Activated CD8-positive, alpha-beta memory T cell treated with anti-CD3 and anti-CD28 coated beads for 48 hours (primary cell): ENCODE data around the gene PPP2R2C.

Experiments
- DNase-seq, 3 experiments: peaks; one replicate each; pipeline ENCODE4 v3.0.0-alpha.2; 2020; ENCODE audit warnings: low read depth in 2 of 3, low spot score in 2 of 3

The PPP2R2C gene

DNA sequence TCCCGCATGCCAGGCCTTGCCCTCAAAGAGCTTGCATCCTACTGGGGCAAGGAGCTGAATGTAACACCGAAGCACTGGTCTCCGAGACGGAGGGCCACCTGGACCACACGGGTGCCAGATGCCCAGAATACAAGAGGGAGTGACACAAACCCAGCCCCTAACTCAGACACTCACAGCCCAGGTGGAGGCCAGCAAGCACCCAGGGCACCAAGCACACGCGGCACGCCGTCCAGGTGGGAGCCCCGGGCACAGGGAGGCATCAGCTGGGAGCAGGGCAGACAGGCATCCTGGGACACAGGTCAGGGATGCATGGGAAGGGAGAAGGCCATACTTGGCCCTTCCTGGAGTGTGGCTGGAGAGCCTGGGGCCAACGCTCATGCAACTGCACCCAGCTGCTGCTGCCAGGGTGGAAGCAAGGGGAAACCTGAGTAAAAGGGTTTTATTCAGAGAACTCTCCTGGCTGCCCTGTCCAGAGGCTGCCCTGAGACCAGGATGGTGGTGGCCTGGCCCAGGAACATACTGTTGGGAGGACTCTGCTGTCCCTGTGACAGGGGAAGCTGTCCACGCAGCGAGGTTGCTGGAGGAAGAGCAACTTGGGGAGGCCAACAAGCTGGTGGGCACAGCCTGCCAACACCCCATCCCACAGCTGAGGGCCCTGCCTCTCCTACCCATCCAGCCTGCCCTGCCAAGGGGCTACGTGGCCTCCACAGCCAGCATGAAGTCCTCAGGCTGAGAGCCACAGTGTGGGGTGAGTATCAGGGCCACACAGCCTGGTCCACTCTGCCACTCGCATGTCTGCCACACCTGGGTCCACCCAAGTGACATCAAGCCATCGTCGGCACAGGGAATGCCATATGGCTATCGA, 22.2 kb upstream of the PPP2R2C start:
- DNase-seq: no peak

DNA sequence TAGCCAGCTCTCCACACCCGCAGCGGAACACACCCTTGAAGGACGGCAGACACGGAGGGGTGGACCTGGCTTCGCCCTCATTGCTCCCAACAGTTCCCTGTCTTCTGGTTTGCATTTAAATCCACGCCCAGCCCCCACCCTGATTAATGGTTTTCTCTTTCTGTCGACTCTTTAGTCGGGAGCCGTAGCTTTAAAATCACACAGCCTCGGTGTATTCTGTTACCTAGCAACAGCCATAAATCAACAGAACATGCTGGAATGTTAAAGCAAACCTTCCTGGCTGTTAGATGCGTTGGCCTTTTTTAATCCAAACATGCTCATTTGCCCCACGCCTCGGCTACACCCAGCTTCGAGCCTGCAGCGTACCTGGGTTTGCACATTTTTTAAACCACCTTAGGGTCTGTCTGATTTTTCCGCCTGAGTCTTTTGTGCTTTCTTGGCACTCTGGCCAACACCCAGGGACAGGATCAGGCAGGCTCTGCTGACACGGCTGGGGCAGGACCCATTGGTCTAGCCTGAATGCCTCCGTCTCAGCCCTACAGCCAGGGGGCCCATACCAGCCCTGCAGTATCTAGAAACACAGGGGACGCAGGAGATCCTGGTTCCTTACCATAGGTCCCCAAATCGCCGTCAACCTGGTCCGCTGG, 21.4 kb upstream of the PPP2R2C start:
- no peak for DNase-seq

DNA sequence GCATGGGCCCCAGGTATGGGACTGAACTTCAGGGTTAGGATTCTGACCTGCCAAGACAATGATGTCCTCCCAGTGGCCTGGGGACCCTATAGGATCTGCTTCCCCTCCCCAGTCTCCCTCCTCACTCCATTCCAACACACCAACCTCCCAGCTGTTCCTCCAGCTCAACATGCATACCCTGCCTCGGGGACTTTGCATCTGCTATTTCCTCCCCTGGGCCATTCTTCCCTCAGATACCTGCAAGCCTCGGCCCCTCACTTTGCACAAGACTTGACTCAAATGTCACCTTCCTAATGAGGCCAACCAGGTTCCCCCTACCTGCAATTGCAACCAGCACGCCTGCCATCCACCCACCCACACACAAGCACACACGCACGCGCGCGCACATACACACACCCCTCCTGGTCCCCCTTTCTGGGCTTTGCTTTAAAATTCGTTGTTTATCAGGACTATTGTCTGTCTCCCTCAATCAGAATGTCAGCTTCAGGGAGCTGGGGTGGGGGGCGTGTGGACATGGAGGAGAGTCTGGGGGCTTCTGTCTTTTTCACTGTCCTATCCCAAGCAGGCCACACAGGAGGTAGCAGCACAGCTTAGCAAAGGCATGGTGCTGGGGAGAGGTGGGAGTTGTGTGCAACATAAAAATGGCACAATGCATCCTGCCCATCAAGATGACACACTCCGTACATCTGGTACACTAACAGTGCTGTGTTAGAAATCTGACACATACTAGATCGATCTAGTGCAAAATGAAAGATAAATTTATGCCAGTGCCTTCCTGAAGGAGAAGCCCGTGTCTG, 20.6 kb upstream of the PPP2R2C start:
- no peak for DNase-seq

DNA sequence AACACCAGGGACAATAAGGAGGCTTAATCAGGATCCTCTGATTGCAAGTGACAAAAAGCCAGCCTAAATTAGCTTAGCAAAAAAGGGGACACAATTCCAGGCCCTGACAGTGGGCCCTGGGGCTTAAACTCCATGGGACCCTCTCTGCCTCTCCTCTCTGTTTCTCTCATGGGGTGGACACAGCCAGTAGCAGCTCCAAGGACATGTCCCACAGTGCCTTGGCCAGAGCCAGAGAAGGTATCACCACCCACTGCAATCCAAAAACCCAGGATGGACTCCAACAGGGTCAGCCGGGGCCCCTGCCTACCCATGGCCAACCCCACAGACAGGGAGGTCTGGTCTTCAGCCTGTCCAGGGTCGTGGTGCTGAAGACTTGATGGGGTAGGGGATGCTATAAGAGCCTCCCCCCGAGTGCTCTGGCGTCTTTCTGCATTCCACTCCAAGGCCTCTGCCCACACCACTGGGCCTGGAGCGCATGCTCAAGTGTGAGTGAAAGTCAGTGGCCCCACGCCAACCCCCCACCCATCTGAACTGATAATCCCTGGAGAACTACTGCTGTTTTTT, 19.7 kb upstream of the PPP2R2C start:
- DNase-seq: no peak

DNA sequence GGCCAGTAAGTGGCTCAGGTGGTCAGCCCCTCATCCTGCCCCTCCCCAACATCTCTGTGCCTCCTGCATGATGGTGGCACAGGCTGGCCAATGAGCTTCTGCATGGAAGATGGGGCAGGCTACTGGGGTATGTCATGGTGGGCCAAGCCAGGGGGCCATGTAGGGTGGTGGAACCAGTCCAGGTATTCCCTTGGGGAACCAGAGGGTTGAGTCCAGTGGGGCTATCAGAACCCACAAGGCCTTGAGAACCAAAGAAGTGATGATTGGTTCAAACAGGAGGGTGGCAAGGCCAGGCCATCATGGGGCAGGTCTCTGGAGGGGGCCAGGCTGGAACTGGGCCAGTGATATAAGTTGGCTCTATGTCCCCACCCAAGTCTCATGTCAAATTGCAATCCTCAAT, 18.8 kb upstream of the PPP2R2C start:
- DNase-seq: no peak

DNA sequence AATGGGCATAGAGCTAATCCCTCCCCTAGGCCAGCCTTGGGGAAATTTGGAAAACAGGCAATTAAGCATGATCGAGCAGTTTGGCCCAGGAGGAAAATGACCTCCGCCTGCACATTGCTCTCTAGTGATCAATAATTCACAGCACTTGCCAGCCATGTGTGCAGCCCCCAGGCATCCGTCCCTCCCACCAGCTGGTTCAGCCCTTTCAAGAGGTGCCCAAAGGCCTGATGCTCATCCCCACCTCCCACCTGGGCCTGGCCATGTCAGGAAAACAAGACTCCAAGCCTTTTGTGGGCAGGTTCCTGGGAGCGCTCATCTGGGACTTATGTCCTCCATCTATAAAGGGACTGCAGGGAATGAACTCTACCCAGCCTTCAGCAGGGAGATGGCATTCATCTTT, 17.5 kb upstream of the PPP2R2C start:
- no peak for DNase-seq

DNA sequence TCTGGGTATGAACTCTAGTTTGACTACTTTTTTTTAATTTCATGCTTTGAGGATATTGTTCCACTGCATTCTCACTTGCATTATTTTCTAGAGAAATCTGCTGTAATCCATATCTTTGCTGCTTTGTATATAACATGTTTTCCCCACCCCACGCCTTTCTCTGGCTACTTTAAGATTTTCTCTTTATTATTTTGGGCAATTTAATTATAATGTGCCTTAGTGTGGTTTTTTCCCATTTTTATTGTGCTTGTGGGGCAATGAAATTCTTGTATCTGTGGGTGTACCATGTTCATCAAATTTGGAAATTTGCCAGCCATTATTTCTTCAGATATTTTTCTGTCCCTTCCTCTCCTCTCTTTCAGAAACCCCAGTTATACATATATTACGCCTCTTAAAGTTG, 15.1 kb upstream of the PPP2R2C start:
- DNase-seq: no peak

DNA sequence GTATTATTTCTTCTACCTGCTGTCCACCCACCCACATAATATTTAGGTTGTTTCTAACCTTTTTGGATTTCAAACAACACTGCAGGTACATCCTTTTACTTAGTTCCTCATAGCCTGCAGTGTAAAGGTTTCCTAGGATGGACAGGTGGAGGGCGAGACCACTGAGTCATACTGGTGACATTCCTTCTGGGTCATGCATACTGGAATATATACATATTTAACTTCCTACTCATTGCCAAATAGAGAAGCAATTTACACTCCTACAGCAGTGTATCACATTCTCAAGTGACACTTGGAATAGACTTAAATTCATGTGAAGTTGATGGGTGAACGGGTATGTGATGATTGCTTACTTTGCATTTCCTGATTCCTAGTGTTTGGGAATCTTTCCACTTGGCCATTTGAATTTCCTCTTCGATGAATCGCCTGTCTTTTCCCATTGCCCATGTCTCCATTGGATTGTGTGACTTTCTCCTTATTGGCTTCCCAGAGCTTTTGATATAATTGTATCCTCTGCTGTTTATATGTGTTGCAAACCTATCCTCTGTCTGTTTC, 8.2 kb upstream of the PPP2R2C start:
- DNase-seq: no peak

DNA sequence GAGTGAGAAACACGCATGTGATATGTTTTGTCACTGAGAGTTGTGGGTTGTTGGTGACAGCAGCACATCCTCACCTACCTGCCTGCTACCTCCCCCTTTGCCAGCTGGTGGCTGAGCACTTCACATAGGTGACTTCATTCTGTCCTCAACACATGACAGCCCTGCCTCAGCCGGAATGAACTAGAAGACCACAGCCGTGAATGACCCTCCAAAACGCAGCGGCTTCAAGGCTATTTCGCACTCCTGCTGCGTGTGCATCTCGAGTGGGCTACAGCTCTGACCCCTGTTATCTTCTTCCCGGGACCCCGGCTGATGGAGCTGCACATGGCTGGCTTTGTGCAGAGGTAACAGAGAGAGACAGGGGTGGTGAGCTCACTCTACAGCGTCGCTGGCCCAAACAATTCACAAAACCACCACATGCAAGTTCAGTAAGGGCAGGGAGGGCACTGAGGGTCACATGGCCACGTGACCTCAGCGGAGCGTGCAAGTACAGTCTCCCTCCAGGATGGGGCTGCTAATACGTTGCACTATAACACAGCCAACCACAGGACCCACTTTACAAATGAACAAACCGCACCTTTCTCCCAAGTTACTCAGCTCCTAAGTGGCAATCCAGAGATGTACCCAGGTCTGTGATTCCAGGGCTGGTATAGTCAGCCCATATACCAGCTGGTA, 6.3 kb upstream of the PPP2R2C start:
- DNase-seq: no peak

DNA sequence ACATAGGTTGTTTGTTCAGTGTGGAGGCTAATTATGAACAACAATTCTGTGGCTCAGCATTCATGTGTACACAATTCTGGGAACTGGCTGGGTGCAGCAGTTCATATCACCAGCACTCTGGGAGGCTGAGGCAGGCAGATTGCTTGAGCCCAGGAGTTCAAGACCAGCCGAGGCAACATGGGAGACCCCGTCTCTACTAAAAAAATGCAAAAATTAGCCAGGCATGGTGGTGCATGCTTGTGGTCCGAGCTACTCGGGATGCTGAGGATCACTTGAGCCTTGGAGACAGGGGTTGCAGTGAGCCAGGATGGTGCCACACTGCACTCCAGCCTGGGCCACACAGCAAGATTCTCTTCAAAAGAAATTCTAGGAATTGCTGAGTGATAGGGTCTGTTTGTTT, 4.5 kb upstream of the PPP2R2C start:
- no peak for DNase-seq

DNA sequence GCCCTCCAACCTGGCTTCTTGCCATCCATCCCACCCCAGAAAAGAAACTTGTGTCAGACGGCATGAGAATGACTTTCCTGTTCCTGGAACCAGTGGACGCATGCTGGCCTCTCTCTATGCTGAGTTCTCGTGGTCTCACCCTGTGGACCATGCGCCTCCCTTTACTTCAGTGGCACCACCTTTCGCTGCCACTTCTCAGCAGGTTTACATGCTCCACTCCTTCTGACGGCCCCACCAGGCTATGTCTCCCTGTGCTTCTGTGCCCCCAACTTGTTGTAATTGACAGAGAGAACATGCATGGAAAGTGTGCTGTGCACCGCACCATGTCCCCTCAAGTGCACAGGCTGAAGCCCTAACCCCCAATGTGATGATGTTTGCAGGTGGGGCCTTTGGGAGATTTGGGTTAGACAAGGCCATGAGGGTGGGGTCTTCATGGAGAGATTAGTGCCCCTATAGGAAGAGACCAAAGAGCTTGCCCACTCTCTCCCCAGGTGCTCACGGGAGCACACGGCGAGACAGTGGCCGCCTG, 3.1 kb upstream of the PPP2R2C start:
- no peak for DNase-seq

DNA sequence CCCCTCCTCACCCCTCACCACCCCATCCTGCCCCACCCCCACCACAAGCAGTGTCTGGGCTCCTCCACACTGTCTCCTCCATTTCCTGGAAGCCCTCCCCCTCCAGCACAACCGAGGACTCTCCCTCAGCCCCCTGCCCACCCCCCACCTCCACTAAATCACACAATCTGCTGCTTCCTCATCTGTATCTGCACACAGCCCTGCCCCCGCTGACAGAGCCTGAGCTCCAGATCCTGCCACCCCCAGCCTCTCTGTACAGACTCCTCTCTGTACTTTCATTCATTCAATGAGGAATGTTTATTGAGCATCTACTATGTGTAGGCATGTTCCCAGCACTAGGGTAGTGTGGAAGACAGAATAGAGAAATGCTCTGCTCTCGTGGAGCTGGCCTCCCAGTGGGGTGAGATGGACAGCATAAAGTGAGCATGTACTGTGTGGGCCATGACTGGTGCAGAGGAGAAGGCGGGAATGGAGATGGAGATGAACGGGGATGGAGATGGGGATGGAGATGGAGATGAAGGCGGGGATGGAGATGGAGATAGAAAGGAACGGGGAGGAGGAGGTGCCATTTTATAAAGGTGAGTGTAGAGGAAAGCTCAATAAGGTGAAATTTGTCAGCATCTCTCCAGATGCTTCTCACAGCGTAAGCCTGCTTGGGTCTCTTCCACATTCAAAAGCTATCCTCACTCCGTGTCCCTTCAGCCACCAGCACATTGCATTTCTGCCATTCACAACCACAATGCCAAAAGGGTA, 2.5 kb upstream of the PPP2R2C start:
- DNase-seq: no peak

DNA sequence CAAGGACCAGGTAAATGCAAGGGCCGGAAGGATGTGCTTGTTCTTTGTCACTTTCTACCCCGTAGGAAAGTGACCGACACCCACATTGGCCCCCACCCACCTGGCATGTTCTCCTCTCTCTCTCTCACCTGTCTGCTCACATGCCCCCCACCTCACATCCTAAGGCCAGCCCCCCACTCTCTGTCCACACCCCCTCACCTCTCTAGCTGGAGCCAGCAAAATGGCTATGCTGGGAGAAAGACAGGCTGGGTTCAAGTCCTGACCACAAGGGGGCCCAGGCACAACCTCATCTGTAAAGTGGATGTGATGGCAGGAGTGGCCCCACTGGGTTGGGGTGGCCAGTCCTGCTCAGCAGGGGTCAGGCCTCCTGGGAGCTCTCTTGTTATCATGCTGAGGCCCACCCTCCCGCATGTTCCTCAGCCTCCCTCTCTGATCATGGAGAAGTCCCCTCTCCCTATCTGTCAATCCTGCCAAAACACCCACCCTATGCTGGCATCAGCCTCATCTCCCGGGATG, 1.7 kb upstream of the PPP2R2C start:
- DNase-seq: no peak

DNA sequence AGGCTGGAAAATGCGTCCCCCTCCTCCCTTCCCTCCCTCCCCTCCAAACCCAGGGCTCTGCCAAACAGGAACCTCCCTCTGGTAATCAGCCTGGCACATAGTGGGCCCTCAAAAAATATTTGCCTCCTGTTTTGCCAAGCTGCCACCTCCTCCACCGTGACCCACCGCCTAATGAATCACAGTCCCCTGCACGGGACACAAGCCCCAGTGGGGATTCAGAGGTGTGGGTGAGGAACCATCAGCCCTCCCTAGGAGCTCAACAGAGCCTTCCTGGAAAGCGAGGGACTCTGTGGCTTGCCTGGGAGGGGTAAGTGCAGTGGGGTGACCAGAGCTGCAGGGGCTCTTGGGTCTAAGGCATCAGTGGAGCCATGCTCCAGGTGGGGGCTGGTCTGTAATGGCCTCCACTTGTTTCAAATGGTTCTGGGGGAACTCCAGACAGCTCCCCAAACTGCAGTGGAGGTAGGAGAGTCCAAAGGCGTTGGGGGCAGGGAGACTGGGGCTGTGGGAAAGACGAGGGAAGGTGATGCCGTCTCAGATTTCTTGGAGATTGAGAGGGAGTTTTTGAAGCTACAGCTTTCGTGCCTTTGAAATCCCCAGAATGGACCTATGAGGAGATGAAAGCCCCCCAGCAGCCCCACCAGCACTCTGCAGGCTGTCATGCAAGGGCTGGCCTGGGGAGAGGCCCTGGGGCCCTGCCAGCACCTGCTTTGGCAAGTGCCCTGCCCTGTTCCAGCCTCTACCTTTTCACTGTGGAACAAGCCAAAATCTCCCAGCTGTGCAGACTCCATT, 1.0 kb upstream of the PPP2R2C start:
- no peak for DNase-seq

DNA sequence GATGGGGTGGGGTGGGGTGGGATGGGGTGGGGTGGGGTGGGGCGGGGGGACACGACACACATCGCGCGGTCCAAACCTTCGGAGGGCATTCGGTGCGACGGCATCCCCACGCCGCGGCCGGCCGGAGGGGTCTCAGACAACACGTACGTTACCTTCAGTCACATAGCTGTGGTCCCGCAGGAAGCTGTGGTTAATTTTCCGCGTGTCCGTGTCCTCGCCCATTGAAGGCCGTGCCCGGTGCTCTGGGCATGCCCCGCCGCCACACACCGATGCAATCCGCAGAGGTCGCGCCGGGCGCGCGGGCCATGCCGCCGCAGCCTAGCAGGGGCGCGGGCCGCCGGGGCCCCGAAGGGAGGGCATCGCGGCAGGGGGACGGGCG, 417 bp downstream of the PPP2R2C start:
- no peak for DNase-seq

DNA sequence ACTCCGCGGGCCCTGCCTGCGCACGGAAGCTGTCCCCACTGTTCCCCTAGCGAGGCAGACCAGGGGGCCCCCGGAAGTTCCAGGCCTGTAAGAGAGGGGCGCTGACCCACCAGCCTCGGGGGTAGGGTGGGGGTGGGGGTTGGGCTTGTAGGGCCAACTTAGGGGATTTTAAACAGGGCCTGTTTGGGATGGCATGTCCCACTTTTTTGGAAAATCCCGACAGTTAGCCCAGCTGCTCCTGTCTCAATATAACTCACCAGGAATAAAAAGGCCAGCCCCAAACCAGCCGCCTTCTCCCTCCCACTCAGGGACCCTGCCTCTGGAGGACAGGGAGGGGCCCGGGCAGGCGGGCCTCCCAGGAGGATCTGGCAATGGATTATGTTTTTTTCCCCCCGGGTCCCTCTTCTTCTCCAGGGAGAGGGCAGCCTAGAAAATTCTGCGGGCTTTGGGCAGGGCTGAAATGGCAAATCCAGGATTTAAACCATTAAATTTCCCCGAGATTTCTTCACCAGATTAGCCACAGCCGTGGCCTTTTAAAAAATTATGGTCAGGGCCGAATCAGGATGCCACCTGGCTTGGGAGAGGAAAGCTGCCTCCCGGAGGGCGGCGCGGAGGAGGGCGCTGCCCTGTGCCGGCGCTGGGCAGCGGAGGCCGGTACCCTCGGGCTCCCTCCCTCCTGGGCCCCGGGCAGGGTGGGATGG, 957 bp downstream of the PPP2R2C start:
- DNase-seq: no peak

DNA sequence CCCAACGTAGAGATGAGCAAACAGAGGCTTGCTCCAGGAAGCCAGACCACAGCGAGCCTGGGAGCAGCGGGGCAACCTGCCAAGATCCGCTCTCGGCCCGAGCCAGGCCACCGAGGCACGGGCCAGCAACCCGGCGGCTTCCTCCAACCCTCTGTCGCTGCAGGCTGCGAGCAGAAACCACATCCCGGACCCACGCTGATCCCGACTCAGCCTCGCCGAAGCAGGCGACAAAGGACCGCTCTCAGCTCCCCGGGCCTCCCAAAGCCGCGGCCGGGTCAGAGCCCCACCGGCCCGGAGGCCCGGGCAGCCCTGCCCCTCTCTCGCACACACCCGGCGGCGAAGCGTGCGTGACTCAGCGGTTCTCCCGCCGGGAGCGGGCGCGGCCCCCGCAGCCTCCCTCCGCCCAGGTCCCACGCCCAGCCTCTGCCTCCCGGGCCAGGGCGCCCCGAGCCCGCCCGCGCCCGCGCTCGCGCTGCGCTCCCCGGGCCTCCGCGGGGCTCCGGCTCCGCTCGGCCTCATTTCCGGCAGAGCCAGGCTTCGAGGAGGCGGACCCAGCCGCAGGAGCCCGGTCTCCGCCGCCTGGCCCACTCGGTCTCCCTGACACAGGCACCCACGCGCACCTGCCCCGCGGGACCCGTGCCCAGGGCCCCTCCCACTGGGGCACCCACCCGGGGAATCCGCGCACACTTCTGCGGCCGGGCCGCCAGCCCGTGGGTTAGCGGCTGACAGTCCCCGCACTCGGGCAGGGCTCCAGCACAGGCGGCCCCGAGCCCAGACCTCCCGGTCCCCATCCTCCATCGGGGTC, 1.7 kb downstream of the PPP2R2C start:
- no peak for DNase-seq
